ENCODE measurements around the gene TUBGCP2.

GRCh38 chr10:133293810-133294119, 14.9 kb downstream of the TUBGCP2 start:
- TF ChIP-seq CTCF (IDR thresholded peaks at IDR 0.05) (no peak), POLR2A (IDR thresholded peaks at IDR 0.05) (no peak), EP300 (IDR thresholded peaks at IDR 0.05; ENCODE audit: low read depth) (no peak)
